Fibroblast of the conjunctiva (primary cell): ENCODE data around the gene CEP290.
"Not testable (repeated sequence)": the region's sequence is repeated elsewhere in the genome, so short reads cannot be mapped to it uniquely, and the experiment has no call there.

Source experiments
- DNase-seq: peaks from one replicate; pipeline ENCODE4 v3.0.0-alpha.2; 2010; ENCODE audit warnings: low read depth

CEP290 gene

DNA sequence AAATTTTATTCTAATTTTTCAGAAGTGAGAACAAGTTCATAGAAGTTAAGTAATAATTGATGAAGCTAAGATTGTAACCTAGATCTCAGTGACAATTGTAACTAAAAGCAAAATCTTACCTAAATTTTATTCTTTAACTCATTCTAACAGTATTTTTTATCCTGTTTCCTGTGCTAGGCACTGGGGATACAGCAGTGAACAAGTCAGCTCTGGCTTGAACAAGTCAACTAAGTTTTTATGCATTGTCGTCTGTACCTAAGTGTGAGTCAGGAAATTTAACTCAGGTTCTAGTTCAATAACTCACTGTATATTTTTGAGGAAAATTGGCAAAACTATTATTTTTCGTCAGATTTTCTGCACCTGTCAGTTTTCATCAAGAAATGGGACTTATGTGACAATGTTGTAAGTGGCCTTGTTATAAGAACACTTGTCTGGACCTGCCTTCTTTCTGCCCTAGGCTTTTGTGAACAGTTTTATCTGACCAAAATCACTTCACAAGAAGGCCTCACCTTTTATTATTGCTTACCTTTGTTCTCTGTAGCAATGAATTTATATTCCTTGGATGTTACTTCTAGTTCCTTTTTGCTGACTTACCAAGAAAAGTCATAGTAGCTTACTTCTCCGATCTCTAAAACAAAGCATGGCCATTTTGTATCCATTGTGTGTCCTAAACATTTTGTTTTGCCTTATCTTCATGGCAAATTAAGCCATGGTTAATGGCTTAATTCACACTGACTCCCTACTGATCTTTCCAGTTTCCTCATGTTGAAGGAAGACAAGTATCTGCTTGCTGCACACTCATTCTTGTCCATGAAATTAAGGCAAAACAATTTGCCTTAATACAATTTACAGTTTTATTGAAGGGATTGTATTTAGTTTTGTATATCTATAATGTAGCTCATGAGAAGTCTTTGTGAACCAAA lies 2.9 kb upstream of the CEP290 start:
- no peak for DNase-seq

DNA sequence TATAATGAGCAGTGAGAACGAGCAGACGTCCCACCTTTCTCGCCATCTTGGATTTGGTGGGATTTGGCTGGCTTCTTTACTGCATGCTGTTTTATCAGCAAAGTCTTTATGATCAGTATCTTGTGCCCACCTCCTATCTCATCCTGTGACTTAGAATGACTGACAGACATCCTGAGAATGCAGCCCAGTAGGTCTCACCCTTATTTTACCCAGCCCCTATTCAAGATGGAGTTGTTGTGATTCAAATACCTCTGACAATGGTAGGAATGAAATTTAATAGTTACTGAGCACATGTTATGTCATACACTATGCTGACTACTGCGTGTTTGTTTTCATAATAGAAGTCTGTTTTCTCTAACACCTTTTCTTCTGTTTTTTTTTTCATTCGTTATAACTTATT lies 2.1 kb upstream of the CEP290 start:
- no peak for DNase-seq

DNA sequence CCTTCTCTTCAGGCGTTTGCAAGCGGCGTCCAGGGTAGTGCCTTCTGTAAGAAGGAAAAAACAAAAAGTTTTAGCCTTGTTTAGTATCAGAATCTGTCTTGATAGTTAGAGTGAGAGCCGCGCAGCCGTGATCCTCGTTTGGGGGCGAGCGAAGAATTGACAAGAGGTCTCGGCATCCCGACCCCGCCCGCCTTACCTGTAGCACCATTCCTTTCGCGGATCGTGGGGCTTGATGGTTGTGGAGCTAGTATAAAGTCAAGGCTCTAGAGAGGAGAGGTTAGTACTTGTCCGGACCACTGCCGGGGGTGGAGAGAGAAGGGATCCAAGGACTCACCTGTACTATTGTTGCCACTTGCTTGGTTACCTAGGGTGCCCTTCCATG lies 713 bp upstream of the CEP290 start:
- no peak for DNase-seq

DNA sequence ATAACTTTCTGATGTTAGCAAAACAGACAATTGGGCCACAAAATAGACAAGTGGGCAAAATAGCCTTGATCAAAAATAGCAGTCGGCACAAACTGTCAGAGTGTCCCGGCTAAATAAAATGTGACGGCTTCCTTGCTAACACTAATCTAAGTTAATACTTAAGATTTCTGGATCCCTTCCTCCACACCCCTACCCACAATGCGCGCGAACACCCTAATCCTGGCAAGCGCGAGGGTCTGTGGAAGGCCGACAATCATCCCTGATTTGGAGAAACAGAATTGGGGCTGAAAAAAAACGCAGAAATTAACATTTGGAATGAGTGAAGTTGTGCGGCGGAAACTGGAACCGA lies 489 bp downstream of the CEP290 start:
- no peak for DNase-seq

DNA sequence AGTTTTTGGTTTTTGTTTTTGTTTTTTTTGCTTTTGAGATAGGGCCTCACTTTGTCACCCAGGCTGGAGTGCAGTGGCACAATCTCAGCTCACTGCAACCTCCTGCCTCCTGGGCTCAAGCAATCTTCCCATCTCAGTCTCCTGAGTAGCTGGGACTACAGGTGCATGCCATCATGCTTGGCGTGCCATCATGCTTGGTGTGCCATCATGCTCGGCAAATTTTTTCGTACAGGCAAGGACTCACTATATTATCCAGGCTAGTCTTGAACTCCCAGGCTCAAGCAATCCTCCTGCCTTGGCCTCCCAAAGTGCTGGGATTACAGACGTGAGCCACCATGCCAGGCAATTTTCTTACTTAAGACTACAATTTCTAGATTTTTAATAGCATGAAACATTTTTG lies 2.2 kb downstream of the CEP290 start:
- DNase-seq = not testable (repeated sequence)

DNA sequence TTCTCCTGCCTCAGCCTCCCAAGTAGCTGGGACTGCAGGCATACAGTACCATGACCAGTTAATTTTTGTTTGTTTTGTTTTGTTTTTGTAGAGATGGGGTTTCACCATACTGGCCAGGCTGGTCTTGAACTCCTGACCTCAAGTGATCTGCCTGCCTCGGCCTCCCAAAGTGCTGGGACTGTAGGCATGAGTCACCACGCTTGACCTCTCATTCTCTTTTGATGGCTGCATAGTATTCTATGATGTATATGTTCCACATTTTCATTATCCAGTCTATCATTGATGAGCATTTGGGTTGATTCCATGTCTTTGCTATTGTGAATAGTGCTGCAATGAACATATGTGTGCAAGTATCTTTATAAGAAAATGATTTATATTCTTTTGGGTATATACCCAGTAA lies 8.7 kb downstream of the CEP290 start:
- DNase-seq = not testable (repeated sequence)

DNA sequence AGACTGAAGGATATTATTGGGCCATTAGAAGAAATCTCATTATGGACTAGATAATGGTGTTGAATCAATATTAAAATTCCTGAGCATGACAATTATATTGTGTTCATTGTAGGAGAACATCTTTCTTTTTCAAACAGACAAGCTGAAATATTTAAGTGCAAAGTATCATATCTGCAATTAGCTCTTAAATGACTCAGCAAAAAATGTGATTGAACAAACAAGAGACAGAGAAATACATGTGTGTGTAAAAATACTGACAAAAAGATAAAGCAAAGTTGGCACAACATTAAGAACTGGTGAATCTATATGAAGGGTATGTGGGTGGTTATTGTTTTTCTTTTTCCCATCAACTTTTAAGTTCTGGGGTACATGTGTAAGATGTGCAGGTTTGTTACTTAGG lies 9.5 kb downstream of the CEP290 start:
- DNase-seq = no peak

DNA sequence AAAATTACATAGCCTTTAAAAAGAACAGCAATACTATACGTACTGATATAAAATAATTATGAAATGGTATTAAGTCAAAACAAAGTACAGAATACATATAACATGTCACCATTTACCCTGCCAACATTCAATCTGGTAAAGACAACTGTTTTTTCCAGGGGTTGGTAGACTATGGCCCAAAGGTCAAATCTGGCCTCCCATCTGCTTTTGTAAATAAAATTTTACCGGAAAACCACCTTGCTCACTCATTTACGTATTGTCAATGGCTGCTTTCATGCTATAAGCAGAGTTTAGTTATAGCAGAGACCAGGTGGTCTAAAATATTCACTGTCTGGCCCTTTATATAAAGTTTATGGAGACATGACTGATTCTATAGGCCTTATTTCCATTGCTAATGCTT lies 14.0 kb downstream of the CEP290 start:
- DNase-seq = no peak

DNA sequence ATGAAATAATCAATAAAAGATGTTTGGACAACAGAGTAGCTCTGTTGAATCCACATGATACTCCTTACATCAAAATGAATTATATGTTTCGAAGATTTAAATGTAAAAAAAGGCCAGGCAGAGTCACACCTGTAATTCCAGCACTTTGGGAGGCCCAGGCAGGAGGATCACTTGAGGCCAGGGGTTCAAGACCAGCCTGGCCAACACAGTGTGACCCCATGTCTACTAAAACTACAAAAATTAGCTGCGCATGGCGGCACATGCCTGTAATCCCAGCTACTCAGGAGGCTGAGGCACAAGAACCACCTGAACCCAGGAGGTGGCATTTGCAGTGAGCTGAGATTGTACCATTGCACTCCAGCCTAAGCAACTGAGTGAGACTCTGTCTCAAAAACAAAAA lies 14.8 kb downstream of the CEP290 start:
- no peak for DNase-seq

DNA sequence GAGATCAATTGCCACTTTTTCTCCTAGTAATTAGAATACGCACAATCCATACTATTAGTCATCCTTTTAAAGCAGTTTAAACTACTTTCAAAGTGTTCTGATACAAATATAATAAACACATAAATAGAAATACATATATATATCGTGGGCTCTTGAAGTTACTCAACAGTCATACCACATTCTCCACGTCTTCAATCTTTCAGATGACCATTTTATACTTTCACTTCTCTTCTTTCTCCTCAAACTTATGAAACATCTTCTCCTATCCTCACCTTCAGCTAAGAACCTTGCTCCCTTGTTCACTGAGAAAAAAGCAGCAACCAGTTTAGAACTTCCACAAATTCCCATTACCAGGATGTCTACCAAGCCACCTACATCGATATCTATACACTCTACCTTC lies 19.2 kb downstream of the CEP290 start:
- DNase-seq = no peak

DNA sequence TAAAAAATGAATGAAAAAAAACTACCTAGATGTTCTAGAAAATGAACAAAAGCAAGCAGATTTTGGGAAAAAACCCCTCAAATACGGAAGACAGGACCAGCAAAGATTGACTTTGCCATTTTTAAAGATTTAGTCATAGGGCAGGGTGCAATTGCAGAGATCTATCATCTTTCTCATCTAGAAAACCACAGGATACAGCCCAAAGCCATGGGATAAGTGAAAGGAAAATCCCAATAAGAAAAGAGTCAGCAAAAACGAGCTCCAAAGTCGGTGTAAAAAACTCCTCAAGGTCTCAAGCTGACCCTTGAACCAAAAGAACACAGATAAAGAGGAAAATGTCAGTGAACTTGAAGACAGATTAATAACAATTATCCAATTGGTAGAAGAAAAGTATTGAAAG lies 28.0 kb downstream of the CEP290 start:
- no peak for DNase-seq

DNA sequence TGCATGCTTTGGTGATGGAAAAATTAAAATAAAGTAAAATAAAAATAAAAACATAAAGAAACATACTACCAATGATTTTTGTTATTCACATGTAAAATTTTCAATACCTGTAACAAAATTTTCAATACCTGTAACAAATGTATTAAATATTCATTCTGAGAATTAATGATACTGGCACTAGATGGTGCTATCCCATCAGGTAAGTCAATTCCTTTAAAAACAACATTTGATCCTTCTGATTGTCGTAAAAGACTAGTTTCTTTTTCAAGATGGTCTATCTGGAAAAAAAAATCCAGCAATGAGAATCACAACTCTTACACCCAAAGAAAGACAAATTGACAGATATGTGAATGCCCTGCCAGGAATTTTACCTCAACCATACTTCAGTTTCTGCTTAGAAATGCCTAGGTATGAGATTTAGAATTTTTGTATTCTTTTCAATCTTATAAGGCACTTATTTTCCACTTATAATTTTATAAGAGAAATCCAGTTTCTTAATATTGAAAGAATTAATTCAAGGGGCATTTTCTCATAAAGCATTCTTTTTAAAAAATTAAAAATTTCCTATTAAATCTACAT lies 30.7 kb downstream of the CEP290 start:
- DNase-seq = peak; percentile 47

DNA sequence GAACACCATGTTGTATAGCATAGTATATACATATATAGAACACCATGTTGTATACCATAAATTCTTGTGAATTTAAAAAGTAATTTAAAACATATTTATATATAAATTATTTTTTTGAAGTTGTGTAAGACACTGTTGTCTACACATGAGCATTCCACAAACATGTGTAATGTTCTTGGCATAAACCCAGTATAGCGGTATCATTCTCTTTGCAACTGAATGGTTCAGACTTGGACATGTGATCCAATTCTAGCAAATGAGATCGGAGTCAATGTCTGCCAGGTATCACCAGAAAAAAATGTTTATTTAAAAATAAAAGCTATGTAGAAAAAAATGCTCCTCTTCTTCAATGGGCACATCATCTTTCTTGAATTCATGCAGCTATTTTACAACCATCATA lies 33.9 kb downstream of the CEP290 start:
- peak; percentile 5 for DNase-seq

DNA sequence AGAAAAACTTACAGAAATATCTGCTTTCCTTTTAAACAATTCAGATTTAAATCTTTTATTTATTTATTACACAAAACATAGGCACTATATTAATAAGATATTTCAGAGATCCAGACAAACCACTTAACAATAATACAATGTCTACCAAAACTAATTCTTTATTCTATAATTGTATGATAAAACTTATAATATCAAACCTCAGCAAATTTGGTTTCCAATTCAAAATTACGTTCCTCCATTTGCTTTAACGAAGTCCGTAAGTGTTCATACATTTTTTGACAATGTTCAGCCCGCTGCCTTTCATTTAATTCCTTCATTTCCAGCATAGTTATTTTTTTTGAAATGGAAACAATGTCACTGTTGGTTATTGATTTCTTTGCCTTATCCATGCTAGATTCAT lies 48.3 kb downstream of the CEP290 start:
- no peak for DNase-seq

DNA sequence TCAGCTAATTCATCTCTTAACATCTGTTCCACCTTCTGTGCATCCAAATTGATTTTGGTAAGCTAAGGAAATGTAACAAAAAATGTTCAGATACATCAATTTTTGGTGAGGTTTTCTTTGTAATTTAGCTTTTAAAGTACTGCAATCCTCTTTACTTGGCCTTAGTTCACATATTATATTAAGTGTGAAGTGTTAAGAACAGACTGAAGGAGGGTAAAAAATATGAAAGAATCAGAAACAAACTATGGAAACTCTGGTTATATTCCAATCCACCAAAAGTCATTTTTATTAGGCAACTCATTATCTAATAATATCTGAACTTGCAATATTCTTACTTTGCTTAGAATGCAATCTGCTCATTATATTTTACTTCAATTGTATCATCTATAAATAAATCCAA lies 49.1 kb downstream of the CEP290 start:
- no peak for DNase-seq

DNA sequence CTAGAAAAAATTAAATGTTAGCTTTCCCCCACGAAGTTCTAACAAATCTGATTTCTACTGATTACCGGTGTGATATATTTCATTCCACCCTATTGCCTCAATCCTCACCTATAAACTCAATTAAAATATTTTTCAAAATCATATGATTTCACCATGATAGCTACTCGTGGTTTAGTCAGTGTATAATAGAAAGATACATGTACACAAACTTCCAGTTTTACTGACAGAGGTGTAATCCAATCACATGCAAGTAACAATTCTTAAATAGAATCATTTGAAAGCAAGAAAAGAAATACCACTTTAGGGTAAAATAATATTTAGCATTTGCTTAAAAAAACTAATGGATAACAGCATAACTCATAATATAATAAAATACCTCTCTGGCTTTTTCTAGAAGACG lies 57.7 kb downstream of the CEP290 start:
- no peak for DNase-seq

DNA sequence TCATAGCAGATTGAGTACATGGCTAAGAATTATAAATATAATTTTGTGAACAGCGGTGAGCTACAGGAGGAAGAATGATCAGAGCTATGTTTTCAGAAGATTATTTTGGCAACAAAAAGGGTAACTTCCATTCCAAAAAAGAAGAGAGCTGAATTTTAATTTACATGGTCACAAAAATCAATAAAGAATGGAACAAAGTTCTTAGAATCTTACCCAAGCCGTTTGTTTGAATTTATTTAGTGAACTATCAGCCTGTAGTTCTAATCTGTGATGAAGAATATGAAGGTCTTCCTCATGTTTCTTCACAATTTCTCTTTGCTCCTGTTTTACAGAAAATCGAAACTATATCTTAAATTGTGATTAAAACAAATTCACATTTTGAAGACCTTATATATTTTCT lies 58.3 kb downstream of the CEP290 start:
- DNase-seq = no peak

DNA sequence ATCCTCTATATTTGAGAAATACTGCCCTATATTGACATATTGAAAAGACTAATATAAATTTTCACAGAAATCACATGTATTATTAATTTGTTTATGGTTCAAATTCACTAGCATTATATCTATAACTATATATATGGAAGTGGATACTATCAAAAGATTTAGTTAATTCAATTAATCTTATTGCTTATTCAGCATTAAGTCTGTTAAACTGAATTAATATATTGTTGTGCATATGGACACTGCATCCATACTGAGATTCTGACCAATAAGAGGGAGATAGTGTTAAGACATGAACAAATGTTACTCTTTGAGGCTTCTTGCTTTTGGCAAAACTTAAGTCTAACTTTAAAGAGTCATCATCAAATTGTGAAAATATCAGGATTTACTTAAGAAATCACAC lies 60.6 kb downstream of the CEP290 start:
- no peak for DNase-seq

DNA sequence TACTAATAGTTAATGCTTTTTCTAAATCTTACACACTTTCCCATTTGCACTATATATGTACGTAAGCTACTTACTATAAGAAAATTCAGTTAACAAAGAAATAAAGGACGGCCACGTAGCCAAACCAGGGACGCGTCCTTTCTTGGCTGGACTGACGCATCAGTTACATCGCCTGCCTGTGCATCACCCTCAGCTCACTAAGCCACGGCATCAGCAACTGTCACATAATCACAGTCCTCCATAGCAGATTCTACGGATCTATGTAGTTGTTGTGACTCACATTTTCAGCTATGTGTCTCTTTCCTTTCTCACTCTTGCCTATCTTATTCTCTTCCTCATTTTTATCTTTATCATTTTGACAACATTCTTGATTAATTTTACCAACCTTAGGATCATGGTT lies 74.6 kb downstream of the CEP290 start:
- no peak for DNase-seq

DNA sequence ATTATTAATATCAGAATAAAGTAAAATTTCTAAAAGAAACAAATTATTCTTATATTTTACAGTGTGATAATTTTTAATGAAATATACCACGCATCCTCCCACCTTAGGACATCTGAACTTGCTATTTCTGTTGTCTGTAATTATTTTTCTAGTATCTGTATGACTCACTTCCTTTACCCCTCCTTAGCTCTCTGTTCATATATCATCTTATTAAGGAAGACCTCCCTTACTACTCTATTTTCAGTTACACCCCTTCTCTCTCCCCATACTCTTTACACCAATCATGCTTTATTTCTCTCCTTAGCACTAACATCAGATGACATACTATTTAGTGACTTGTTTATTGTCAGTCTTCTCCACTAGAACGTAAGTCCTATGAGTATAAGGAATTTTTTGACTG lies 78.5 kb downstream of the CEP290 start:
- no peak for DNase-seq

DNA sequence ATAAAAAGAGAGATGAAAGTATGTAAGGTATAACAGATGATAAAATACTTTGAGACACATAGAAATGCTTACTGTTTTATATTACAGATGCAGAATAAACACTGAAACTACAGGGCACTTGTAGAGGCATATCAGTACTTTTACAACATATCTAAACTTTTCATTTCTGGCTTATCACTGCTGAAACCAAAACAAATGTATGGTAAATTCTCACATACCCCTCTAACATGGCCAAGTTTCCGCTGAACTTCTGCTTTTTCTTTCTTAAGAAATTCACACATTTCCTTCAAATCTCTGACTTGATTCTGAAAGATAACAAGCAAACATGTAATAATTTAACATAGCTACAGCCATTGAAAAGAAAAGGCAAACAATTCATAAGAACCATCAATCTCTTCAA lies 79.4 kb downstream of the CEP290 start:
- no peak for DNase-seq

DNA sequence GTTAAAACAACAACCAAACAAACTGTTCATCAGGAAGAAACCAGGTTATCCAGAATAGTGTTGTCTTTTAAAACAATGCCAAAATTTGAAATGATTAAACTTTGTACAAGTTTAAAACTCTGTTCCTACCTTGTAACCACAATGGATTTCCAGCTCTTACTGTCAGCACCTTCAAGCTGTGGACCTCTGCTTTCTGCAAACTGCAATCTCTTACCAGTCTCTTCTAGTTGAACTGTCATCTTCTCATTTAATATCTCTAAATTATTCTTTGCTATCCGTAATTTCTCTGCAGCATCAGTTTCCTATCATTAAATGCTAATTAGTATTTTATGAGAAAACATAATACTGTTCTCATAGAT lies 83.2 kb downstream of the CEP290 start:
- no peak for DNase-seq

DNA sequence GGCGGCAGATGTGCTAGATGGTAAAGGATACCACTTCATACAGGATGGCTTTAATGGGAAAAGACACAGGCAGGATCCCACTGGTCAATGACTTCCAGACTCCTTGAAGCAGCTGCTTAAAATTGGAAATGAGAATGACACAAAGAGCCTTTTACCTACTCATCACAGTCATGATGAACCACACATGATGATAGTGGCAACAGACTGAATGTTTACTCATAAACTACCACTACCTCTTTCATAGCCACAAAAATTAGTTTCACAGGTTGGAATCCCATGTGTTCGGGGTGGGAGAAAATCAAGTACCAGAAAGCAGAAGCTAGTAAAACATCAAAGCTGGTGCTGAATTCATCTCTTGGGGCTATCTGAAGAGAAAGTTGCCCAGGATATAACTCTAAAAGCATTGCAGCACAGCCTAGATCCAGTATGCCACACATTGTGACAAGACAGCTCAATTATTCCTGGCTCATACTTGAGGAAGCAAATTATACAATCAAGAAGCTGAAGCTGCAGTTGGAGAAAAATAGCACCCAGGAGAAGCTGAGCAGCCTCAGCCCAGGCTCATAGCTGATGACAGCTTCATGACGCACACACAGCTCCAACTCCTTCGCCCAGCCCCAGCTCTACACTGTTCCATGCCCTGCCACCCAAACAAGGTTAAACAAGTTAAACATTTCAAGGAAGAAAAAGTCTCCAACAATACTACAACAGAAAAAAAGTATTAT lies 83.7 kb downstream of the CEP290 start:
- DNase-seq = no peak

DNA sequence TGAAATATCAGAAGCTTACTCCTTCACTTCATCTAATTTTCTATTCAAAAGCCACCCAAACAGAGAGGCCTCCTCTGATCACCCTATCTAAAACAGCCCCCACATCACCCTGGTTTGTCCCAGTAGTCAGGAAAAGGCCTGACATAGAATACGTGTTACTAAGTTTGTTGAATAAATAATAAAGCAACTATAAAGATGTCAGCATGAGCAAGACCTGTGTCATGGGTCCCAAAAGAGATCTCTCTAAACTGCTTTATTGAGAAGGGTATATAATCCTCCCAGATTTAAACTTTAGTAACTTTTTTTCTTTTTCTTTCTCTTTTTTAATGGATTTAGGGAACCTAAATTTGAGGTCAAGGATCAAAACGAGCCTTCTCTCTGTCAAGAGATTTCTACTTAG lies 85.3 kb downstream of the CEP290 start:
- DNase-seq = no peak
